Measurements from ENCODE around the gene FBXL7.

- TF ChIP-seq CTCF (IDR thresholded peaks at IDR 0.05) = no peak
- no peak for TF ChIP-seq POLR2A (IDR thresholded peaks at IDR 0.05)
These were observed 331.4 kb downstream of the FBXL7 start for GRCh38 chr5:15831408-15831807.
